Mesenchymal stem cell (in vitro differentiated cells and primary cell): ENCODE results near the gene ISYNA1.

Experiments used
- DNase-seq: peaks from one replicate; pipeline ENCODE4 v3.0.0-alpha.2; 2013
- H2AFZ ChIP-seq: one replicate; pipeline ENCODE4 v1.6.1; 2013; ENCODE audit warnings: low read depth, mild to moderate bottlenecking, control low read depth, inconsistent platforms, low read length, moderate library complexity
- H2AK5ac ChIP-seq: 2 replicates; pipeline ENCODE4 v1.6.1; 2013; ENCODE audit warnings: low read length, moderate library complexity, mild to moderate bottlenecking, inconsistent platforms; ENCODE audit not compliant: severe bottlenecking
- H2BK120ac ChIP-seq: one replicate; pipeline ENCODE4 v1.6.1; 2013; ENCODE audit warnings: low read depth, mild to moderate bottlenecking, inconsistent platforms, low read length, moderate library complexity
- H2BK12ac ChIP-seq, 2 experiments: one replicate each; pipeline ENCODE4 v1.6.1; 2013; ENCODE audit warnings: inconsistent platforms in 2 of 2, low read length in 2 of 2, mild to moderate bottlenecking in 2 of 2, moderate library complexity in 2 of 2, control low read depth in 1 of 2
- H2BK15ac ChIP-seq: one replicate; pipeline ENCODE4 v1.6.1; 2013; ENCODE audit warnings: mild to moderate bottlenecking, low read depth, inconsistent platforms; ENCODE audit not compliant: poor library complexity, severe bottlenecking
- H2BK5ac ChIP-seq: 2 replicates; pipeline ENCODE4 v1.6.1; 2013; ENCODE audit warnings: low read depth, mild to moderate bottlenecking, low read length, control low read depth, inconsistent platforms; ENCODE audit not compliant: poor library complexity, severe bottlenecking
- H3K14ac ChIP-seq, 2 experiments: one replicate each; pipeline ENCODE4 v1.6.1; 2013; ENCODE audit warnings: inconsistent platforms in 2 of 2, low read length in 2 of 2, control low read depth in 1 of 2, mild to moderate bottlenecking in 1 of 2, moderate library complexity in 1 of 2
- H3K18ac ChIP-seq, 2 experiments: one replicate each; pipeline ENCODE4 v1.6.1; 2013; ENCODE audit warnings: inconsistent platforms in 2 of 2, low read length in 2 of 2, control low read depth in 1 of 2, low read depth in 1 of 2, mild to moderate bottlenecking in 1 of 2
- H3K23ac ChIP-seq, 2 experiments: one replicate each; pipeline ENCODE4 v1.6.1; 2013; ENCODE audit warnings: inconsistent platforms in 2 of 2, low read length in 2 of 2, mild to moderate bottlenecking in 2 of 2, moderate library complexity in 2 of 2, control low read depth in 1 of 2
- H3K27ac ChIP-seq: 2 replicates; pipeline ENCODE4 v1.5.1; 2013; ENCODE audit warnings: mild to moderate bottlenecking, moderate library complexity, low read length, control low read depth, inconsistent platforms; ENCODE audit not compliant: poor library complexity, severe bottlenecking
- H3K27me3 ChIP-seq, 2 experiments: 2 replicates each; pipeline versions ENCODE4 v1.6.1 to v1.7.0; 2013; ENCODE audit warnings: low read length in 2 of 2, mild to moderate bottlenecking in 2 of 2, moderate library complexity in 2 of 2, control low read depth in 1 of 2, inconsistent platforms in 1 of 2; ENCODE audit not compliant: control insufficient read depth in 1 of 2, insufficient read depth in 1 of 2
- H3K36me3 ChIP-seq, 2 experiments: 2 replicates each; pipeline versions ENCODE4 v1.6.1 to v1.7.0; 2013; ENCODE audit warnings: low read length in 2 of 2, control low read depth in 1 of 2, inconsistent platforms in 1 of 2, low read depth in 1 of 2, mild to moderate bottlenecking in 1 of 2; ENCODE audit not compliant: insufficient read depth in 2 of 2, control insufficient read depth in 1 of 2
- H3K4ac ChIP-seq, 2 experiments: one replicate each; pipeline ENCODE4 v1.6.1; 2013; ENCODE audit warnings: inconsistent platforms in 2 of 2, low read length in 2 of 2, mild to moderate bottlenecking in 2 of 2, moderate library complexity in 2 of 2, control low read depth in 1 of 2, low read depth in 1 of 2
- H3K4me1 ChIP-seq: 2 replicates; pipeline ENCODE4 v1.6.1; 2013; ENCODE audit warnings: low read depth, low read length, control low read depth; ENCODE audit not compliant: control insufficient read depth, insufficient read depth
- H3K4me2 ChIP-seq: 2 replicates; pipeline ENCODE4 v1.6.1; 2013; ENCODE audit warnings: low read length, mild to moderate bottlenecking, inconsistent platforms; ENCODE audit not compliant: poor library complexity, severe bottlenecking
- H3K4me3 ChIP-seq, 2 experiments: 2 replicates each; pipeline versions ENCODE4 v1.5.1 to v1.7.0; 2013; ENCODE audit warnings: low read length in 2 of 2, mild to moderate bottlenecking in 2 of 2, control low read depth in 1 of 2, low read depth in 1 of 2; ENCODE audit not compliant: insufficient read depth in 1 of 2
- H3K79me1 ChIP-seq: replicated peaks from 2 replicates; pipeline ENCODE4 v1.6.1; 2013; ENCODE audit warnings: mild to moderate bottlenecking, control low read depth, low read length, inconsistent platforms; ENCODE audit not compliant: poor library complexity, severe bottlenecking
- H3K9ac ChIP-seq: 2 replicates; pipeline ENCODE4 v1.7.0; 2013; ENCODE audit warnings: mild to moderate bottlenecking, low read length, moderate library complexity
- H3K9me3 ChIP-seq: 2 replicates; pipeline ENCODE4 v1.7.0; 2013; ENCODE audit warnings: mild to moderate bottlenecking, low read length; ENCODE audit not compliant: control insufficient read depth
- H4K8ac ChIP-seq: one replicate; pipeline ENCODE4 v1.6.1; 2013; ENCODE audit warnings: inconsistent platforms, mild to moderate bottlenecking, low read length, moderate library complexity
- H4K91ac ChIP-seq: one replicate; pipeline ENCODE4 v1.6.1; 2013; ENCODE audit warnings: mild to moderate bottlenecking, low read length, inconsistent platforms
- WGBS: methylation state at CpG from one replicate; pipeline ENCODE4 v1.1.7; 2013; ENCODE audit warnings: mixed read lengths; 5-methylcytosine and 5-hydroxymethylcytosine counted together

ISYNA1 gene

DNA sequence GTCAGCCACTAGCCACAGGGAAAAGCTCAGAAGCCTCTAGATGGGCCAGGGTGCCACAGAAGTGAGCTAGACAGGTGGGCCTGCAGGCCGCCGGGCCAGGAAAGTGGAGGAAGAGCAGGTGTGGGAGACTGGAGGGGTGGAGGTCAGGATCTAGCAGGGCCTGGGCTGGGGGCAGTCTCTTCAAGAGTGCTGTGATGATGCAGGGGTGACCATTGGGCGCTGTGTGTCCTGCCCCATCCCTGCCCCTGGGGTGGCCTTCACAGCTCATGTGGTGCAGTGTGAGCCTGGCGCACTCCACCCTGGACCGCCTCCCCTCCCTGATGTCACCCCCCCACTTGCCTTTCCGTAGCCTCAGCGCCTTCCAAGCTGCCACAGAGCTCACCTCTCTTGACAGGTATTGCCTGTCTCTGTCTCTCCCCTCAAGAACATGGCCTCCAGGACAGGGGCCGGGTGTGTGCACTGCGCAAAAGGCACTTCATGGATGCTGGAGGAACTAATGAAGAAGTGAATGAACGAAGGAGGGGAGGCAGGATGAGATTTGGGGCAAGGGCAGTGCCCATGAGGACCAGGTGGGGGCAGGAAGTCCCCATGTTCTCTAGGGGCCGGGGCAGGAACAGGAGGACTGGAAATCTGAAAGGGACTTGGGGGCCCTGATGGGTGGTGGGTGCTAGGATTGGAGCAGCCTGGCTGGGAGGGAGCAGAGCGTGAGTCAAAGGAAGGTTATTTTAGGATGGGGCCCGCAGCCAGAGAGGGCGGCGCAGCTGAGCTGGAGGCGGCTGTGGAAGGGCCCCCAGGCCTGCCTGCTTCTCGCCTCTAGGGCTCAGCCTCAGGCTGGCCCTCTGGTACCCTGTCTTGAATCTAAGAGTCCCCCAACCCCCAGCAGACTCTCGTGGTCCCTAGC lies 12.2 kb downstream of the ISYNA1 start:
- DNase-seq = peak; percentile 63
- Histone ChIP-seq H3K27ac (no peak overlapping the region), H2BK120ac (no peak overlapping the region), H3K23ac (no peak overlapping the region), H3K27me3 (no peaks in the 10 kb centered on the region), H2AK5ac (no peak overlapping the region), H3K4me1 (peaks cover 75% of the 10 kb centered on the region), H3K14ac (peak overlapping the region in 1 of 2 experiments; percentile 62), H2AFZ (no peak overlapping the region), H3K4me3 (peak overlapping the region in 1 of 2 experiments; percentile 54), H3K79me1 (peaks cover 11% of the 10 kb centered on the region), H3K18ac (peak overlapping the region in 1 of 2 experiments; percentile 35), H3K4ac (peak overlapping the region in 1 of 2 experiments; percentile 5), H2BK12ac (peak overlapping the region in 1 of 2 experiments; percentile 7), H4K8ac (no peak overlapping the region), H3K4me2 (no peak overlapping the region), H3K36me3 (peaks cover under 1 to 41% of the 10 kb centered on the region in 2 experiments), H4K91ac (peak overlapping the region; percentile 31), H2BK5ac (no peak overlapping the region), H3K9me3 (no peaks in the 10 kb centered on the region), H3K9ac (peak overlapping the region; percentile 77), H2BK15ac (no peak overlapping the region)
- WGBS = 74% methylated on average over 17 of the region's 18 CpGs

DNA sequence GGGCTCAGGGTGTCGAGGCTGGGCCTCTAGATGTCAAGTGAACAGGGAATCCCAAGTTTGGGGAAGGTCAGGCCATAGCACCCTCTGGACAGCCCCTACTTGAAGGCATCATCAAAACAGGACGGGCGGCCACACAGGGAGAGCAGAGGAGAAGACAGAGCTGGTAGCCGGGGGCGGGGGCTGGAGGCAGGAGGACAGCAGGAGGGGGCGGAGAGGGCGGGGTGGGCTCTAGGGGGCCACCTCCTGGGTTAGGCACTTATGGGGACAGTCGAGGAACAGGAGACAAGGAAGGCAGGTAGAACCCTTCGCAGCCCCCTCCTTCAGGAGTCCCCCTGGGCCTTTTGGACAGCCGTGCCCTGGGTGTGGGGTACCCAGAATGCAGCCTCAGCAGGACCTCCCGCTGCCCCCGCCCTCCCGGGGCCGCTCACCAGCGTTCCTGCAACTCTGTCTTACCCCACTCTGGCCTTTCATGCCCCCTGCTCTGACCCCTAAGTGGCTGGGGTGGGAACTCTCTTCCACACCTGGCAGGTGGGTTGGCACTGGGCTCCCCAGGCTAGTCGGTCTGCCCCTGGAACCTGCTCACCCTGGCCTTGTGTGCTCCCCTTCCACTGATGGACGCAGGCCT lies 12.9 kb downstream of the ISYNA1 start:
- Histone ChIP-seq H3K9ac (peak overlapping the region; percentile 77), H4K91ac (no peak overlapping the region), H2BK12ac (peak overlapping the region in 1 of 2 experiments; percentile 6), H3K14ac (no peak overlapping the region), H3K4me1 (peaks cover 74% of the 10 kb centered on the region), H3K18ac (no peak overlapping the region), H2AK5ac (no peak overlapping the region), H3K23ac (no peak overlapping the region), H3K9me3 (no peaks in the 10 kb centered on the region), H2BK5ac (no peak overlapping the region), H3K4me2 (no peak overlapping the region), H3K27me3 (no peaks in the 10 kb centered on the region), H3K4ac (no peak overlapping the region), H3K4me3 (no peak overlapping the region), H4K8ac (no peak overlapping the region), H2BK15ac (no peak overlapping the region), H3K79me1 (peaks cover 5% of the 10 kb centered on the region), H3K27ac (no peak overlapping the region), H2AFZ (no peak overlapping the region), H3K36me3 (peaks cover 0 to 36% of the 10 kb centered on the region in 2 experiments), H2BK120ac (no peak overlapping the region)
- no peak for DNase-seq
- WGBS = 92% methylated on average over 16 of the region's 17 CpGs

DNA sequence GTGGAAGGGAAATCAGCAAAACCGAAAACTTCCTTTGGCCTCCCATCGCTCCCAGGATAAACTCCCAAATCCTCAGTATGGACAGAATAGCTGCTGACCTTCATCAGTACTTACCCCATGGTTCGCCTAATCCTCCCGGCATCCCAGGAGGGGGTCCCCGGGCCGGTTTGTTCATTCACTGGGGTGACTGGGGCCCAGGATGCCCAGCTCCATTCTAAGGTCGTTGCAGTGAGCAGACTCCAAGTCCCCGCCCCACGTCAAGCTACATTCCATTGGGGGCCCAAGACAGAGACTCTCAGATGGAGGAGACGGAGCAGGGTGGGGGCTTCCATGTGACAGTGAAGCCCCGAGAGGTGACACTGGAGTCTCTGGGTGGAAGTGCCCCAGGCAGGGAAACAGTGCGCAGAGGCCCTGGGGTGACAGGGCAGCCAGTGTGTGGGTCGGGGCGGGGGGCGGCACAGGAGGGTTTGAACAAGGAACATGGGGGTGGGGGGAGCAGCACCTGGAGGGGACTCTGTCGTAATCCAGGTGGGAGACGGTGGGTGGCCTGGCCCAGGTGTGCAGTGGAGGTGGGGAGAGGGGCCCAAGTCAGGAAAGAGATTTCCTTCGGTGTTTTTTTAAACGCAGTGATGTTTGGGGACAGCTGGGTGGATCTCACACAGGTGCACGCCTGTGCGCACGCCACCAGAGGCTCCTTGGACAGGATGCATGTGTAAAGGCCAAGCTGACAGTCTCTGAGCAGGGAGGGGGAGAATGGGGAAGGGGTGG lies 13.6 kb downstream of the ISYNA1 start:
- Histone ChIP-seq H3K9me3 (no peaks in the 10 kb centered on the region), H3K4me2 (no peak overlapping the region), H3K4me3 (no peak overlapping the region), H2BK12ac (no peak overlapping the region), H3K9ac (no peak overlapping the region), H3K4me1 (peaks cover 70% of the 10 kb centered on the region), H4K8ac (no peak overlapping the region), H3K23ac (no peak overlapping the region), H3K79me1 (peaks cover 2% of the 10 kb centered on the region), H4K91ac (no peak overlapping the region), H2BK120ac (no peak overlapping the region), H3K36me3 (peaks cover 0 to 36% of the 10 kb centered on the region in 2 experiments), H2AK5ac (no peak overlapping the region), H2AFZ (no peak overlapping the region), H3K27ac (no peak overlapping the region), H2BK5ac (no peak overlapping the region), H3K4ac (no peak overlapping the region), H2BK15ac (no peak overlapping the region), H3K27me3 (no peaks in the 10 kb centered on the region), H3K18ac (no peak overlapping the region), H3K14ac (no peak overlapping the region)
- WGBS = 87% methylated on average over 22 of the region's 22 CpGs
- DNase-seq = no peak
